ENCODE data around the gene GSDME. TPM values are rescaled to one million over a fixed set of nuclear protein-coding genes. Genes with fewer than 3 reads are reported as not detected.

The GSDME gene
- total RNA-seq, 2 experiments from 2014 or later = 6.2 to 8.5 TPM

- ATAC-seq (no peak), DNase-seq (no peak)
- peaks cover 8% of the 10 kb centered on the region for H3K9me3 Mint-ChIP-seq (ENCODE audit: low read depth)
- ChIA-PET POLR2A (no interaction called here), CTCF (interaction anchor here (0.7 to 2.0 kb wide), 2 partner anchors 13 to 329 kb away, joined by 4 to 7 read pairs; no protein-coding TSS in a partner anchor)
- H3K36me3 Mint-ChIP-seq (ENCODE audit: low read depth) = no peaks in the 10 kb centered on the region
- no peak overlapping the region for H3K4me3 Mint-ChIP-seq
- peaks cover 15% of the 10 kb centered on the region for H3K27me3 Mint-ChIP-seq
- H3K27ac Mint-ChIP-seq = no peak overlapping the region
- intact Hi-C loops (cut with DNase I, micrococcal nuclease) = no loop called here
- peaks cover 4% of the 10 kb centered on the region for H3K4me1 Mint-ChIP-seq
Measured at GRCh38 chr7:24769851-24770250, 12.6 kb upstream of the GSDME start.

- DNase-seq (no peak), ATAC-seq (peak; percentile 19)
- intact Hi-C loops (cut with DNase I, micrococcal nuclease) = no loop called here
- ChIA-PET POLR2A (no interaction called here), CTCF (interaction anchor here (0.7 to 2.0 kb wide), 2 partner anchors 13 to 330 kb away, joined by 4 to 7 read pairs; no protein-coding TSS in a partner anchor)
- Mint-ChIP-seq H3K27me3 (peaks cover 18% of the 10 kb centered on the region), H3K4me1 (peaks cover 4% of the 10 kb centered on the region), H3K27ac (no peak overlapping the region), H3K4me3 (no peak overlapping the region), H3K36me3 (ENCODE audit: low read depth) (no peaks in the 10 kb centered on the region), H3K9me3 (ENCODE audit: low read depth) (peaks cover 8% of the 10 kb centered on the region)
Measured at GRCh38 chr7:24769014-24769830, 12.0 kb upstream of the GSDME start.

- DNase-seq = no peak
- ChIA-PET POLR2A (no interaction called here), CTCF (interaction anchor here (0.6 kb wide), 1 partner anchor 26 kb away, joined by 3 read pairs; no protein-coding TSS in a partner anchor)
- ATAC-seq = no peak
- no peak overlapping the region for H3K4me3 Mint-ChIP-seq
- peaks cover 26% of the 10 kb centered on the region for H3K27me3 Mint-ChIP-seq
- intact Hi-C loops (cut with DNase I, micrococcal nuclease) = no loop called here
- H3K27ac Mint-ChIP-seq = no peak overlapping the region
- H3K9me3 Mint-ChIP-seq (ENCODE audit: low read depth) = peaks cover 8% of the 10 kb centered on the region
- peaks cover 1% of the 10 kb centered on the region for H3K4me1 Mint-ChIP-seq
- no peaks in the 10 kb centered on the region for H3K36me3 Mint-ChIP-seq (ENCODE audit: low read depth)
Measured at GRCh38 chr7:24767878-24768569, 10.8 kb upstream of the GSDME start.

GRCh38 chr7:24764972-24765744 lies 7.9 kb upstream of the GSDME start:
- ATAC-seq (no peak), DNase-seq (no peak)
- peaks cover 36% of the 10 kb centered on the region for H3K27me3 Mint-ChIP-seq
- intact Hi-C loops (cut with DNase I, micrococcal nuclease) = no loop called here
- no peaks in the 10 kb centered on the region for H3K36me3 Mint-ChIP-seq (ENCODE audit: low read depth)
- H3K4me1 Mint-ChIP-seq = peaks cover 1% of the 10 kb centered on the region
- H3K9me3 Mint-ChIP-seq (ENCODE audit: low read depth) = peaks cover under 1% of the 10 kb centered on the region
- ChIA-PET POLR2A (no interaction called here), CTCF (interaction anchor here (0.6 to 0.8 kb wide), 2 partner anchors 99 to 334 kb away, joined by 3 to 4 read pairs; no protein-coding TSS in a partner anchor)
- no peak overlapping the region for H3K27ac Mint-ChIP-seq
- no peak overlapping the region for H3K4me3 Mint-ChIP-seq

- intact Hi-C loops (cut with DNase I, micrococcal nuclease) = no loop called here
- Mint-ChIP-seq H3K9me3 (ENCODE audit: low read depth) (no peaks in the 10 kb centered on the region), H3K27me3 (peaks cover 41% of the 10 kb centered on the region), H3K4me3 (no peak overlapping the region), H3K4me1 (peaks cover 1% of the 10 kb centered on the region), H3K36me3 (ENCODE audit: low read depth) (no peaks in the 10 kb centered on the region), H3K27ac (no peak overlapping the region)
- ATAC-seq (no peak), DNase-seq (no peak)
- ChIA-PET CTCF (no interaction called here), POLR2A (no interaction called here)
Measured at GRCh38 chr7:24764011-24764410, 6.7 kb upstream of the GSDME start.

GRCh38 chr7:24763303-24763901 lies 6.1 kb upstream of the GSDME start:
- ChIA-PET CTCF (no interaction called here), POLR2A (no interaction called here)
- peaks cover 45% of the 10 kb centered on the region for H3K27me3 Mint-ChIP-seq
- H3K4me1 Mint-ChIP-seq = peaks cover 5% of the 10 kb centered on the region
- DNase-seq (no peak), ATAC-seq (no peak)
- H3K36me3 Mint-ChIP-seq (ENCODE audit: low read depth) = no peaks in the 10 kb centered on the region
- no peak overlapping the region for H3K27ac Mint-ChIP-seq
- intact Hi-C loops (cut with DNase I, micrococcal nuclease) = no loop called here
- H3K9me3 Mint-ChIP-seq (ENCODE audit: low read depth) = no peaks in the 10 kb centered on the region
- no peak overlapping the region for H3K4me3 Mint-ChIP-seq

GRCh38 chr7:24762771-24763170 lies 5.5 kb upstream of the GSDME start:
- ATAC-seq (no peak), DNase-seq (no peak)
- intact Hi-C loops (cut with DNase I, micrococcal nuclease) = no loop called here
- Mint-ChIP-seq H3K9me3 (ENCODE audit: low read depth) (no peaks in the 10 kb centered on the region), H3K27me3 (peaks cover 50% of the 10 kb centered on the region), H3K4me3 (no peak overlapping the region), H3K4me1 (peaks cover 9% of the 10 kb centered on the region), H3K36me3 (ENCODE audit: low read depth) (no peaks in the 10 kb centered on the region), H3K27ac (no peak overlapping the region)
- CTCF ChIA-PET = no interaction called here
- POLR2A ChIA-PET = no interaction called here

- H3K27ac Mint-ChIP-seq = no peak overlapping the region
- no peaks in the 10 kb centered on the region for H3K36me3 Mint-ChIP-seq (ENCODE audit: low read depth)
- no peaks in the 10 kb centered on the region for H3K9me3 Mint-ChIP-seq (ENCODE audit: low read depth)
- ChIA-PET POLR2A (no interaction called here), CTCF (interaction anchor here (0.5 to 0.6 kb wide), 2 partner anchors 332 to 447 kb away, joined by 3 read pairs; no protein-coding TSS in a partner anchor)
- peaks cover 18% of the 10 kb centered on the region for H3K4me1 Mint-ChIP-seq
- DNase-seq = no peak
- intact Hi-C loops (cut with DNase I, micrococcal nuclease) = no loop called here
- H3K4me3 Mint-ChIP-seq = no peak overlapping the region
- ATAC-seq = no peak
- H3K27me3 Mint-ChIP-seq = peaks cover 45% of the 10 kb centered on the region
Measured at GRCh38 chr7:24760968-24761367, 3.7 kb upstream of the GSDME start.

GRCh38 chr7:24756545-24757352 lies 515 bp downstream of the GSDME start:
- intact Hi-C loops (cut with DNase I, micrococcal nuclease) = loop anchor here (1.0 to 10.0 kb wide), 5 partner anchors 182 to 1382 kb away; partner anchors contain the start of genes PALS2 (in 2 of the 2) and OSBPL3 (in 1 of the 2)
- peaks cover 42% of the 10 kb centered on the region for H3K27me3 Mint-ChIP-seq
- ChIA-PET POLR2A (interaction anchor here (0.5 kb wide), 1 partner anchor 145 kb away, joined by 9 read pairs; no protein-coding TSS in a partner anchor), CTCF (interaction anchor here (0.6 to 1.6 kb wide), 11 partner anchors 13 to 1628 kb away, joined by 3 to 5 read pairs (median 3); no protein-coding TSS in a partner anchor)
- no peaks in the 10 kb centered on the region for H3K36me3 Mint-ChIP-seq (ENCODE audit: low read depth)
- peak overlapping the region; percentile 85 for H3K27ac Mint-ChIP-seq
- peaks cover 33% of the 10 kb centered on the region for H3K4me1 Mint-ChIP-seq
- H3K4me3 Mint-ChIP-seq = peak overlapping the region; percentile 78
- no peaks in the 10 kb centered on the region for H3K9me3 Mint-ChIP-seq (ENCODE audit: low read depth)
- ATAC-seq = peak; percentile 17
- DNase-seq = peak; percentile 54

Data from activated CD4-positive, alpha-beta T cell treated with anti-CD3 and anti-CD28 coated beads for 36 hours (primary cell).